HG03442 (cell line): ENCODE results near the gene ZNF460.

Experiments used
- ATAC-seq: cut with Tn5 transposase; IDR thresholded peaks from one replicate; pipeline ENCODE4 v1.9.1; 2021; ENCODE audit warnings: mild to moderate bottlenecking, moderate library complexity; ENCODE audit not compliant: unreplicated experiment

The ZNF460 gene

GRCh38 chr19:57279418-57280164, 694 bp upstream of the ZNF460 start:
- peak; percentile 59 for ATAC-seq

- no peak for ATAC-seq
These were observed 696 bp downstream of the ZNF460 start for GRCh38 chr19:57280962-57281400.

GRCh38 chr19:57282011-57282643, 1.8 kb downstream of the ZNF460 start:
- ATAC-seq, result no peak

- no peak for ATAC-seq
These were observed 8.1 kb downstream of the ZNF460 start for GRCh38 chr19:57288373-57288772.

GRCh38 chr19:57290970-57291369, 10.7 kb downstream of the ZNF460 start:
- no peak for ATAC-seq

GRCh38 chr19:57292547-57292946, 12.3 kb downstream of the ZNF460 start:
- ATAC-seq, result no peak

DNA sequence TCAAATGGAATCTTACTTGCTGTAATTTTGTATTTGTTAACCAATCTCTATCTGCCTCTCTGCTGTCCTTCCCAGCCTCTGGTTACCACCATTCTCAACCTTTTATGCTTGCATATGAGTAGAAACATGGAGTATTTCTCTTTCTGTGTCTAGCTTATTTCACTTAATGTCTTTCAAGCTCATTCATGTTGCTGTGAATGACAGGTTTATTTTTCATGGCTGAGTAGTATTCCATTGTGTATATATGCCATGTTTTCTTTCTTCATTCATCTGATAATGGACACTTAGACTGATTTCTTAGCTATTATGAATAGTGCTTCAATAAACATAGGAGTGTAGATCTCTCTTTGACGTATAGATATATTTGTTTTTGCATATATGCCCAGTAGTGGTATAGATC, 13.4 kb downstream of the ZNF460 start:
- no peak for ATAC-seq

DNA sequence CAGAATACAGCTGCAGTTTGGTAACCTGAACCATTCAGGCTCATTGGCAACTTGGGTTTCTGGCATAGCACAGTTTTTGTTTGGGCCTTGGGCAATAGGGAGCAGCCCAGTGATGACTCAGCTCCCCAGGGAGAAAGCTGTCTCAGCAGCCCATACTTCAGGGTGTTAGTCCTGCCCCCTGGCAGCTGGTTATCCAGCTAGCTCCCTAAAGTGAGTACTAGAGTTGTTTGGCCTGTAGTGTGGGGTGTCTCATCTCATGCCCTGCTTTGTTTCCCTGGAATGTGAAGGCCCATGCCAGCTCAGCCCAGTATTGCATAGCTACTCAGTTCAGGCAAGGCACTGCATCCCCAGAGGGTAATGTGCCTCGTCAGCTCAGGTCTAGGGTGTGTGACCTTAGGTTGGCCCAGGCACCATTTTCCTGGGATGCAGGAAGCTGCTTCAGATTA, 21.8 kb downstream of the ZNF460 start:
- ATAC-seq, result no peak

DNA sequence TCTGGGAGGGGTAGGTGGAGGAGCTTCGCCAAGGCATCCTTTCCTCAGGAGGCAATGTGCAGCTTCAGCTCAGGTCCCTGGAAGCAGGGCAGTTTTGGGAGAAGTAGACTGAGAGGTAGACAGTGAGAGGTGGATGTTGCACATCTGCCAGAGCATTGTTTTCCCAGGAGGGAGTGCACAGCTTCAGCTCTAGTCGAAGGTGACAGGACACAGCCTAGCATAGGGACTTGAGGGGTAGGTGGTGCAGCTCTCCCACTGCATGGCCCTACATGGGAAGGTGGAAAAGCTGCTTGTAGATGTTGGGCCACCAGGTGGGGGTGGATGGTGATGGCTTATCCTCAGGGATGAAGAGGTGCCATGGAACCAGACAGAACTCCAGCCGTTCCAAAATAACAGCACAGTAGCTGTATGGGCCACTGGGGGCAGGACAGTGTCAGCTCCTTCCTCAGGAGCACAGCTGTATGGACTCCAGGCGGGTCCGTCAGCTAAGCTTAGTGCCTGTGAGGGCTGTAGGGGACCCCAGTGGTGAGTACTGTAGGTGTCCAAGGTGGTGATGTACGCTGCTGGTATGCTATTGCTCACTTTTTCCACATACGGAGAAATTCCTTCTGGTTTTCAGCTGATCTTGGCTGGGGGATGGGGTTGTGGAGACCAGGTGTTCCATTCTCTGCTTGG, 22.6 kb downstream of the ZNF460 start:
- no peak for ATAC-seq

- no peak for ATAC-seq
These were observed 24.8 kb downstream of the ZNF460 start for GRCh38 chr19:57305056-57305455.

GRCh38 chr19:57308514-57308913, 28.2 kb downstream of the ZNF460 start:
- ATAC-seq, result no peak

DNA sequence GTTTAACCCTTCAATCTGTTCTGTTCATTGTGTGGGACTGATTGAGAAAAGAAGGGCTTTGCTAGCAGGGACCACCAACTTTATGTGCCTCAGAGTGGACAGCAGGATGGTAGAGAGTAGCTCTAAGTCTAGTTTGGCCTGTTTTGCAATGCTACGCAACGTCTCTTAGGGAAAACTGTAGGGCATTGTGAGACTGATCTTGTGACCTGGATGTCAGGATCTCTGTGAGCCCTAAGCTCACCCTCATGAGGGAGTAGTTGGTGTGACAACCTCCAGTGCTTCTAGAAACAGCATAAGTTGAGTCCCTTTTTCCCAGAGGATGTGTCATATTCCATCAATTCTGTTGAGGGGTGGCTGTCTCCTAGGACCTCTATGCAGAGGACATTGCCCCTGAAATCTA, 30.5 kb downstream of the ZNF460 start:
- no peak for ATAC-seq

DNA sequence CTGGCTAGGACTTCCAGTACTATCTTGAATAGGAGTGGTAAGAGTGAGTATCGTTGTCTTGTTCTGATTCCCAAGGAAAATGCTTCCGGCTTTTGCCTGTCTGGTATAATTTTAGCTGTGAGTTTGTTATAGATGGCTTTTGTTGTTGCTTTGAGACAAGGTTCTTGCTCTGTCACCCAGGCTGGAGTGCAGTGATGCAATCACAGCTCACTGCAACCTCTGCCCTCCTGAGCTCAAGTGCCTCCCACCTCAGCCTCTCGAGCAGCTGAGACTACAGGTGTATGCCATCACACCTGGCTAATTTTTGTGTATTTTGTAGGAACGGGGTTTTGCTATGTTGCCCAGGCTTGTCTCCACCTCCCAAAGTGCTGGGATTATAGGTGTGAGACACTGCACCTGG, 33.9 kb downstream of the ZNF460 start:
- ATAC-seq, result no peak

DNA sequence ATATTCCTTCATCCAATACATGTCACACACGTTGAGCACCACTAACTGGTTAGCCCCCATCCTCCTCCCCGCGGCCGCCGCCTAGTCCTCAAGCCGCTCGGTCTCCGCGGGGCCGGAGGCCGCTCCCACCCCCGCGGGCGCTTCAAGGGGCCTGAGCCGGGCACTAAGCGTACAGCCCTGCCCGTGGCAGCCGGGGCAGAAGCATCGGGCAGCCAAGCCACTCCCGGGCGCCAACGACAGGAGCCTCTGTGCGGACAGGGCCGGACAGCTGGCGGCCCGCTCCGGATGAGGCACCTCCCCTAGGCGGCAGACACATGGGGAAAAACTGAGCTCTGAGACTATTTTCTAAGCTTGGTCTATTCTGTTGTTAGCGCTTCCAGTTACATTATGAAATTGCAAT, 37.2 kb downstream of the ZNF460 start:
- ATAC-seq, result no peak

DNA sequence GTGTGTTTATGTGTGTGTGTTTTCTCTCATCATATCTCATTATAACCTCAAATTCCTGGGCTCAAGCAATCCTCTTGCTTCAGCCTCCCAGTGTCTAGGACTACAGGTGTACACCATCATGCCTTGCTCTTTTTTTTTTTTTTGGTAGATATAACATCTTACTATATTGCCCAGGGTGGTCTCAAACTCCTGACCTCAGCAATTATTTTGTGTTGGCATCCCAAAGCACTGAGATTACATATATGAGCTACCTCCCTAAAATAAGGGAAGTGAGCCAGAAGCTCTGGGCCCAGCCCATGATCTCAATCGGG, 39.5 kb downstream of the ZNF460 start:
- ATAC-seq, result no peak

- peak; percentile 98 for ATAC-seq
These were observed 40.1 kb downstream of the ZNF460 start, which contains the start of gene ZNF543 for GRCh38 chr19:57320180-57321084. Gene ZNF543 (plus strand): TSS chr19:57320472. CDS start chr19:57320854, 382 bp downstream.

- ATAC-seq, result no peak
These were observed 40.8 kb downstream of the ZNF460 start for GRCh38 chr19:57321116-57321515.

- ATAC-seq, result no peak
These were observed 41.5 kb downstream of the ZNF460 start for GRCh38 chr19:57321751-57322150.

- ATAC-seq, result no peak
These were observed 44.7 kb downstream of the ZNF460 start for GRCh38 chr19:57324992-57325391.

GRCh38 chr19:57327993-57328392, 47.7 kb downstream of the ZNF460 start:
- ATAC-seq, result no peak

DNA sequence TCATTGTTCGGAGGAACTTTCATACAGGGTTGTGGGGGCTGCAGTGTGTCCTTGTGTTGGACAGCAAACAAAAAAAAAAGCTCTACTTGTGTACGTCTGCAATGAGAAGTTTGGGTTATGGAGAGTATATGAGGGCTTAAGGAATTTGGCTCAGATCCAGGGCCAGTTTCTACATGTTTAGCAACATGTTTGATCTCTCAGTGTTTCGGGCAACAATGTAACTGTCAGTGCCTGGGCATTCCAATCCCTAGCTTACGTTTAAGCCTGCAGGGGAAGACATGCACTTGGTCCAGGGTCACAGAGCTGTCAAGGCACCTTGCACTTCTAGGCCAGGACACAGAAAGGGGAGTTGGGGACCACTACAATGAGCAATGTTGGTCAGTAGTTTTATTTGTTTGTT, 53.9 kb downstream of the ZNF460 start:
- no peak for ATAC-seq
